GF-D8 (cell line): ENCODE measurements around the gene ADAMTS8.
A peak's percentile ranks its signal among the peaks of the same experiment; 100 is the strongest.

Experiments used
- DNase-seq: peaks from one replicate; lab custom pipeline; 2025; lab: John Stamatoyannopoulos, UW

The ADAMTS8 gene

DNA sequence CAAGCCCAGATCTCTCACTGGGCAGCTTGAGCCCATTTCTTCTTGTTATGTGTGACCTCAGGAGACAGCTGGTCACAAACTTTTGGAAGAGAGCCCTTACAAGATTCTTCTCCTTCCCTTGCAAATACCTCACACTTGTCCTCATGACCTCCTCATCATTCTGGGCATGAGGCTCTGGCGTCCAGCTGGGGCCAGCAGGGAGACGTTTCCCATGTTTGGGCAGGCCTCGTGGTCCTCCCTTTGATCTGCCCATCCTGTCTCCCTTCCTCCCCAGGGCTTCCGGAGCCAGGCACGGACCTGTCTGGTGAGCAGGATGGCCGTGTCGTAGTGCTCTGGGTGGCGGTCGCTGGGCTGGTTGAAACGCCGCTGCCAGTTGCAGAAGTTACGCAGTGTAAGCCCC, 9.7 kb downstream of the ADAMTS8 start:
- DNase-seq, result no peak

GRCh38 chr11:130418210-130418609, 10.2 kb downstream of the ADAMTS8 start:
- no peak for DNase-seq

GRCh38 chr11:130416906-130417305, 11.5 kb downstream of the ADAMTS8 start:
- no peak for DNase-seq

DNA sequence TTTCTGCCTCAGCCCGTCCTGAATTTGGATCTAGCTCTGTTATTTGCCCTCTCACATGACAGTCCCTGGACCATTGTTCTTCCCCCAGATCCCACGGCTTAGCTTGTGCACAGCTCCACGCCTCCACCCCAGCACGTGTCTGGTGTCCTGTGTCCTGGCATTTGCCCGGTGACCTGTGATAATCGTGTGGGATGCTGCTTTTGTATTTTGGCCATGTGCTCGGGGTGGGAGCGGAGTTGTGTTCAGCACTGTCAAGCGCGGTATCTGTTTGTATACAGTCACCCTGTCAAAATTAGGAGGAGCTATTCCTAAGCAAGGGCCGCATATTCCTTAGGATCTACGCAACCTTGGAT, 11.9 kb downstream of the ADAMTS8 start:
- DNase-seq, result no peak

DNA sequence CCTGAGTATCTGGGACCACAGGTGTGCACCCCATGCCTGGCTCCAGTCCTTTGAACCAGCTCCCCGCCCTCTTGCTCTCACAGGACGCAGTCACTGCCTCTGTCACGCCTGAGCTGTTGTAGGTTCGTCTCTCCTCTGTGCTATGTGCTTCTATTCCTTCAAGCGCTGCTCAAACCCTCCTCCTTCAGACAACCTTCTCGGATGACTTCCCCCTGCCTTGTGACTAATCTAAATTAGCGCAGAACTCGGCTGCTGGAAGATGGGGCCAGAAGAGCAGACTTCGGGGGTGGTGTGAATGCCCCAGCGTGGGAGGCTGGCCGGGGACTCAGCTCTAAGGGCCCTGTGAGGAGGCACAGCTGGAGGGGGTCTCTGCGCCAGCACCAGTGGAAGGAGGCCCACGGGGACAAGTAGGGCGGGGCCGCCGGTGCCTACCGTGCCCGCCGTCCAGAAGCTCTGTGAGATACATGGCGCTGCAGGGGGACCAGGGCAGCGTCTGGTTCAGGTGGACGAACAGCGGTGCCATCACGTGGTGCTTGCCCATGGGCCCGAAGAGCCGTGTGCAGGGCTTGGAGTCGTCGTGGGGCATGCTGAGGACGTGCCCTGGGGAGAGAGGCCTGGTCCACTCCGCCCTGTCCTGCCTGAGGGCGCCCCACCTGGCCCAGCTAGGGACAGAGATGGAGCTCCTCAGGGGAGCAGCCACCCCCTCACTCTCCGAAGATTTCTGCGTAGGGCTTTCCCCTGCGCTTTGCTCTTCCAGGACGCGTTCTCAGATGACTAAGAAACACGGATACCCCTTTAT, 12.5 kb downstream of the ADAMTS8 start:
- no peak for DNase-seq

DNA sequence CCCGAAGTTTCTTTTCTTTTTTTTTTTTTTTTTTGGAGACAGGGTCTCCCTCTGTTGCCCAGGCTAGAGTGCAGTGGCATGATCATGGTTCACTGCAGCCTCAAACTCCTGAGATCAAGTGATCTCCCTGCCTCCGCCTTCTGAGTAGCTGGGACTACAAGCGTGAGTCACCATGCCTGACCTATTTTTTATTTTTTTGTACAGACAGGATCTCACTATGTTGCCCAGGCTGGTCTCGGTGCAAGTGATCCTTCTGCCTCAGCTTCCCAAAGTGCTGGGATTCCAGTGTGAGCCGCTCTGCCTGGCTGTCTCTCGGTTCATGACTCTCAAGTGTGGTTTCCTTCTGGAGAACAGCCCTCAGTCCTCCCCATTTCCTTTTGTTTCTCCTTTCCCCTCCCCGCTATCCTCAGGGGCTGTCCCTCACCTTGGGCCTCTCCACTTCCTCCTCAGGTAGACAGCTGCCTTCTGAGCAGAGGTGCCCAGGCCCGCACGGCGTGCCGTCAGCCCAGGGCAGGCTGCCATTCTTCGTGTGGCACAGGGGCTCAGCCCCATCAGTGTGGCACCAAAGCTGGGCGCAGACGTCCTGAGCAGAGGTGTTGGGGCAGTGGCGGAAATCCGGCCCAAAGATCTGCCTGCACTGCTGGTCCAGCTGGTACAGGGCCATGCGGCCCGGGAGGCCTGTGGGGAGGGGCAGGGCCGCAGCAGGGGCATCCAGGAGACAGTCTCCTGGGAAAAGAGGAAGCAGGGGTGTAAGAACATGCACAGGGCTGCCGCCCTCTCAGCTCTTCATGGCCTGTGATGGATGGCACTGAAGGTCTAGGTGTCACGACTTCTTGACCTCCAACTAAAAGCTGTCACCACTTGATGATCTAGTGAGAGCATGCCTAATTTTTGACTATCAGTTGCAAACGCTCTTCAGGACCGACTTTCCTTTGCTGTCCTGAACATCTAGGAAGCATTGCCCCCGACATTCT, 14.0 kb downstream of the ADAMTS8 start:
- no peak for DNase-seq

DNA sequence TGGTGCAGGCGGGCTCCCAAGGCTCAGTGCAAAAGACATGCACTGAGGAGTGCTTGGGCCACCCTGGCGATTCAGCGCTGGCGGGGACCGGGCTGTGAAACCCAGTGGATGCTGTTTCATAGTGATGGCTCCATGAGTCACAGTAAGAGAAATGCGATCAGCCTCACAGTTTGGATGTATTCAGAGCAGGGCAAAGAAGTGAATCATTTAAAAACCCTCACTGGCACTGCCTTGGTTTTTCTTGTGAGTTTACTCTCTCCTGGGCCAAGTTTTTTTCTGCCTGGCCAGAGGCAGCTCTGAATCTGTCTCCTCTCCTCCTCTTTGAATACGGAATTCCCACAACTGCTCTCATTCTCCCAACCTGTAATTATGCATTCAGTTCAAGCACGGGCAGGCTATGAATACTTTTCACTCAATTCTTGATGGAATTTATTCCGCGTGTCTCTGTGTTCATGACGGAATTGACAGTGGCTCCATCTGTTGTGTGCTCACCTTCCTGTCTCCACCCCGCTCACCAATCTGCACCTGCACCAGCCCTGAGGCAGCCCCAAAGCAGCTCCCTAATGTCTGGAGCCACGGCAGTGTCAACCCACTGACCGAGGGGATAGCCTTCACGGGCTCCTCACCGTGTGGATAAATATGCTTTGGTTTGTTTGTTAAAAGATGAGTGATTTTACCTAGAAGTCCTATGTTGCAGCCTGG, 14.9 kb downstream of the ADAMTS8 start:
- DNase-seq, result no peak

- DNase-seq, result no peak
Measured at GRCh38 chr11:130411223-130411622, 17.2 kb downstream of the ADAMTS8 start.

- no peak for DNase-seq
Measured at GRCh38 chr11:130409594-130410388, 18.6 kb downstream of the ADAMTS8 start.

GRCh38 chr11:130408901-130409300, 19.5 kb downstream of the ADAMTS8 start:
- no peak for DNase-seq

DNA sequence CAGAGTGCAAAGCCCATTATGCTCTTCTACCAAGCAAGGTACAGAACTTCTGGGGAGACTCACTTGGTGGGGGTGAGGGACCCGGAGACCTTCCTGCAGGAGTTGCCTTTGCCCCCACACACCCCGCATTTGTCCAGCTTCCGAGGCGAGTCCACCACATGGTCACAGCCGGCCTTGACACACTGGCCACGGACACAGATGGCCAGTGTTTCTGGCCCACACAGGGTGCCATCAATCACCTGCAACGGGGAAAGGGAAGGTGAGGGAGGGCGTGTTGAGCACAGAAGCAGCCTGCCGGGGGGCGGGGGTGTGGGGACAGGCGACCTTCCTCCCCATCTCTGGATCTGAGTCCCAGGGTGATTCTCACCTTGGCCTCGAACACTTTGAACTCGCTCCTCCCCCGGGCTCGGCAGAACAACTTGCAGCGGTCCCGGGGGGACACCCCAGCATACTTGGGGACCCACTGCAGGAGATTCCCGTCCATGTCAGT, 20.0 kb downstream of the ADAMTS8 start:
- no peak for DNase-seq

DNA sequence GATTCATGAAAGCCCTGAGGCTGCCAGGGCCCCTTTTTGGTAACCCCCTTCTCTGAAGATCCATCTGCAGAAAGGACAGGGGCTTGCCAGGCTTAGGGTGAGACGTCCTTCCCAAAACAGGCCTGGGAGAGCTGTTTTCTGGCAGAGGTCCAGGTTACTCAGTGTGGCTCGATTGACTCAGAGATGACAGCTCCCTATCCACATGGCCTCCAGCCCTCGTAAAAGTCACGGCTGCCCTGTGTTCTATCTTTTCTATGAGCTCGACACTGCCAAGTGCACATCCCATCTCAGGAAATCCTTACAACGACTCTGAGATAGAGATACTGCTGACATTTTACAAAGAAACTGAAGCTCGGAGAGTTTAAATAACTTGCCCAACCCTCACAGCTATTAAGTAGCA, 20.4 kb downstream of the ADAMTS8 start:
- DNase-seq, result no peak

GRCh38 chr11:130405428-130405827, 23.0 kb downstream of the ADAMTS8 start:
- no peak for DNase-seq

DNA sequence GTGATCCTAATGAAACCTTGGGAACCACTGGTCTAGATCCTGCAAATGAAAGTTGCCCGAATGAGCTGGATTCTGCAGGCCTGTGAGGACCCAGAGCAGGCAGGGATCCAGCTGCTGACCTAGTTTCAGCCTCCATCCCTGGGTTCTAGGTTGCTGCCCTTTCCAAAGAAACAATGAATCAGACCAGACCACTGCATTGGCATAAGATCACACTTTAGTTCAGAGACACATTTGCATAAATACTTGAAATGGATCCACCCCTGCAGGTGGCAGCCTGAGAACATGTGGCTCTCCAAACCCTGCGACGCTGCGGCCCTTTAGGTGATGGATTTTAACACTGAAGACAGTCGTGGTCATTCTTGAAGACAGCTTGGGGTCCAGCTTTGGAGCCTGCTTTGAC, 23.7 kb downstream of the ADAMTS8 start:
- no peak for DNase-seq

DNA sequence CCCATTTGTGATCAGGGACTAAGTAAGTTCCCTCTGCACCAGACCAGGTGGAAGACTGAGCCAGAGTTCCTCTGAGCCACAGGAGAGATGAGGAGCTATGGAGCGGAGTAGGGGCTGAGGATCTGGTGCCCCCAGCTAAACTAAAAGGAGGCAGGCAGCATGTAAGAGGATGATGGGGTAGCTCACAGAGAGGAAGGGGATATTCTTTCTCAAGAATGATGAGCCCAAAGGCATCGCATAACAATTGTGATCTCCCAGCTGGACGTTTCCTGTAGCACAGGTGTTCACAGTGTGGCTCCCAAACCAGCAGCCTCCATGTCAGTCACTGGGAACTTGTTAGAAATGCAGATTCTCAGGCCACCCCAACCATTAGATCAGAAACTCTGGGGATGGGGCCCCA, 24.4 kb downstream of the ADAMTS8 start:
- DNase-seq, result no peak

DNA sequence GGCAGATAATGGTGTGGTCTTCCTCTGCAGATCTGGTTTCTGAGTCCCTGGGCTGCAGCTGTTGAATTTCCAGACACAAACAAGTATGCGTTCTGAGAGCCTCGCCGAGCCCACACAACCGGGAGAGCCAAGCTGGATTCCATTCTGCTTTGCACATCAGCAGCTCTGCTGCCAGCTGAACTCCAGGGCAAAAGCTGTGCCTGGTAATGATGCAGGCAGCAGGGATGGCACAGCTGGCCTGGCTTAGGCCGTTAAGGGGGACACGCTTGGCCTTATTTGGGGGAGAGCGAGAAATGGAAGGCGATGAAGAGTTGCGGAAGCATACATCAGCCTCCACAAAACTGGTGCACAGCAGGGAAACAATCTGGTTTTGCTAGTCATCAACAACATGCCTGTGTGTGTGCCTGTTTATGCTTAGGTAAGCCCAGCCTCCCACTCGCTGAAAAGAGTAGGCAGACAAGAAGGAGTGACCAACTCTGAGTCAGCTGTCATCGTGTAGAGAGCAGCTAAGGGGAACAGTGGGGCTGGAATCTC, 25.1 kb downstream of the ADAMTS8 start:
- DNase-seq, result no peak

GRCh38 chr11:130402570-130402969, 25.8 kb downstream of the ADAMTS8 start:
- DNase-seq, result no peak

- peak; percentile 74 for DNase-seq
Measured at GRCh38 chr11:130400781-130401483, 27.5 kb downstream of the ADAMTS8 start.

DNA sequence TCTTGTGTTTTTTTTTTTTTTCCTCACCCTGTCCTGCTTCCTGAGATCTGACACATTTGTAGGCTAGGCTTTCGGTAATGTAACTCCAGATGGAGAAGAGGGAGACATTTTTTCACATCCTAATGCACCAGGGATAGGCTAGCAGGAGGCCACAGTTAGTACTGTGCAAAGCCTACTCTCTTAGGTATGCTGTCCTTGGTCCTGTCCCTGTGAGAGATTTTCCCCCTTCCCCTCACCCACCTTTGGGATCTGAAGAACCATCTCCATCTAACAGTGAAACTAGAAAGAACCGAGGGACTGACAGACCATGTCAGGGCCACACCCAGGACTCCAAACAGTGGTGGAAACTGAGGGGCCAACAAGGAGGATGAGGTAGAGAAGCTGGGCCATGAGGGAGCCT, 29.2 kb downstream of the ADAMTS8 start:
- no peak for DNase-seq

DNA sequence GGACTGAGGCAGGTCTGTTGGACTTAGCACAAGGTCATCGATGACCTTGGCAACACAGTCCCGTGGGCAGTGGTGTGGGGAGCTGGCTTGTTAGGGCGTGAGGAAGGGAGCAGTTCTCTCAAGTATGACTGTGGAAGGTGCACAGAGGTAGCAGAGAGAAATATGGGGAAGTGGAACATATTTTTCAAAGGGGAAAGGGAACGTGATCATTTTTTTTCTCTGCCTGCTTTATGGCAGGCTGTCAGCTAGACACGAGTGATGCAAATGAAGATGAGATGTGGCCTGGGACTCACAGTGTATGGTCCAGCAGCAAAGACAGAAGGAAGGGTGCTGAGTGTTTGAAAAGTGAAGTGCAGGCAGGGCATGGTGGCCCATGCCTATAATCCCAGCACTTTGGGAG, 30.6 kb downstream of the ADAMTS8 start:
- no peak for DNase-seq

DNA sequence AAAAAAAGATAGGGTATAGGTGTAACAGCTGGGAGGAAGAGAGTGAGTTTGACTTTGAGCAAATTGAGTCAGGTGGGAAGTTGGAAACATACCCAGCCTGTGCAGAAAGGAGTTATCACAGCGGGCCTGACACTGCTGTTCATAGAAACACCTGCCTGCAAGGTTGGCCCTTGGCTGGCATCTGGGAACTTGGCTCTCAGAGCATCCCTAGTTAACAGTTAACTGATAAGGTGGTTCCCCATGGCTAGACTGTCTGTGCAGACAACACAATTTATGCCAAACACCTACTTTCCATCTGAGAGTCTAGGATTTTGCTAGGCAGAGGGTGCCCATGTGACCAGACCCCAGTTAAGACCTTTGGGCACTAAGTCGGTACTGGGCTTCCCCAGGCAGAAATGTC, 31.4 kb downstream of the ADAMTS8 start:
- DNase-seq, result no peak
